Breast epithelium (tissue), 4 donors: Measurements from ENCODE around the gene PRKCE. TPM values are rescaled to one million over a fixed set of nuclear protein-coding genes. Genes with fewer than 3 reads are reported as not detected.

Experiments
- DNase-seq, 2 donors: peaks; one replicate each; pipeline ENCODE4 v3.0.0-alpha.2; 2019; ENCODE audit warnings: low spot score in 2 of 2
- H3K27ac ChIP-seq, 2 donors: fragments of 200-600 bp; sonication (generic) in 1 of 2; one replicate each; pipeline ENCODE4 v1.5.1; 2016 to 2019; ENCODE audit warnings: mild to moderate bottlenecking in 1 of 2
- H3K27me3 ChIP-seq, 2 donors: fragments of 200-600 bp; sonication (generic) in 1 of 2; one replicate each; pipeline versions ENCODE4 v1.5.1 to v1.6.0; 2017 to 2019; ENCODE audit warnings: control low read depth in 1 of 2, mild to moderate bottlenecking in 1 of 2
- H3K36me3 ChIP-seq: fragments of 200-600 bp; one replicate; pipeline ENCODE4 v1.5.1; 2019
- H3K4me1 ChIP-seq, 2 donors: fragments of 200-600 bp; sonication (generic); one replicate each; pipeline ENCODE4 v1.5.1; 2016 to 2019; ENCODE audit warnings: control low read depth in 1 of 2
- H3K4me3 ChIP-seq, 3 donors: fragments of 200-600 bp; sonication (generic); 1 replicate in 2 of 3; 2 replicates in 1 of 3; pipeline ENCODE4 v1.5.1; 2016 to 2019; ENCODE audit warnings: mild to moderate bottlenecking in 3 of 3, moderate library complexity in 2 of 3
- H3K9me3 ChIP-seq, 2 donors: fragments of 200-600 bp; sonication (generic) in 1 of 2; one replicate each; pipeline ENCODE4 v1.5.1; 2016 to 2019; ENCODE audit warnings: control low read depth in 1 of 2
- CTCF ChIP-seq, 3 donors: fragments of 450-650 bp; IDR thresholded peaks; one replicate each; pipeline ENCODE4 v1.5.1; 2016 to 2017; ENCODE audit warnings: antibody characterized with exemption in 3 of 3, mild to moderate bottlenecking in 3 of 3, moderate library complexity in 3 of 3
- POLR2A ChIP-seq: fragments of 450-650 bp; IDR thresholded peaks from one replicate; pipeline ENCODE4 v1.6.1; 2016; ENCODE audit warnings: antibody characterized with exemption, mild to moderate bottlenecking, moderate library complexity
- POLR2AphosphoS5 ChIP-seq, 3 donors: sonication (generic); formaldehyde crosslinking; IDR thresholded peaks; one replicate each; pipeline ENCODE4 v1.6.1; 2017; ENCODE audit warnings: antibody characterized with exemption in 3 of 3
- intact Hi-C: fragments of 100-400 bp; cut with DNase I; formaldehyde crosslinking; loops from one replicate; pipeline ENCODE4 v1.15.1; 2023; ENCODE audit warnings: low total_unique reads
- total RNA-seq, 3 donors: library from RNA; depleted of rRNA; stranded (reverse); fragments of >200 nt; gene quantifications; one replicate each; pipeline ENCODE4 v1.1.0, GENCODE V29; 2016

Gene PRKCE
- total RNA-seq, 3 donors from 2014 or later = 20.6 to 34.0 (median 23.6) TPM

DNA sequence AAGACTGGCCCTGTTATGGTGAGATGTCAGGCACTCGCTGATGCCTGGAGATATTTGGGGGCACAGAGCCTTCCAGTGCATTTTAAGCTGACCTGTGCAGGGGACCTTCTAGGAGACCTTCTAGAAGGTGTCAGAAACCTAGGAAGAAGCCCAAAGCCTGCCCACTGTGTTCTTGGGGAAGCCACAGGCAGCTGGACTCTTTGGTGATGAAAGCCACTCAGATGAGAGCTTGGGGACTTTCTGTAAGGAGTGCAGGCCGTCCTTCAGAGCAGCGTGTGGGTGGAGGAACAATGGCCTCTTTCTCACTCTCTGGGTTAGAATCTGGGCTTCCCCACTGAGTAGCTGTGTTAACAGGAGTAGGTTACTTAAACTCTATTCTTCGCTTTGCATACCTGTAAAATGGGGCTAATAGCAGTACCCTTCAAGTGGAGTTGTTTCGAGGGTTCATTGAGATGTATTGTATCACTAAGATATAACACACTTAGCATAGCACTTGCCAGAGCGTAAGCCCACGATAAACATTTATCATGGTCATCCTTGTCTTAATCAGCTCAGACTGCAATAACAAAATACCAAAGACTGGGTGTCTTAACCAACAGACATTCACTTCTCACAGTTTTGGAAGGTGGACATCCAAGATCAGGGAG lies 323.4 kb downstream of the PRKCE start:
- TF ChIP-seq POLR2A (no peak), CTCF (IDR thresholded peaks at IDR 0.05) (no peak), POLR2AphosphoS5 (IDR thresholded peaks at IDR 0.05) (no peak)
- Histone ChIP-seq H3K4me3 (no peak overlapping the region), H3K9me3 (no peaks in the 10 kb centered on the region), H3K4me1 (no peaks in the 10 kb centered on the region), H3K27me3 (no peaks in the 10 kb centered on the region), H3K36me3 (no peaks in the 10 kb centered on the region), H3K27ac (no peak overlapping the region)
- no peak for DNase-seq
- intact Hi-C loops = no loop called here

DNA sequence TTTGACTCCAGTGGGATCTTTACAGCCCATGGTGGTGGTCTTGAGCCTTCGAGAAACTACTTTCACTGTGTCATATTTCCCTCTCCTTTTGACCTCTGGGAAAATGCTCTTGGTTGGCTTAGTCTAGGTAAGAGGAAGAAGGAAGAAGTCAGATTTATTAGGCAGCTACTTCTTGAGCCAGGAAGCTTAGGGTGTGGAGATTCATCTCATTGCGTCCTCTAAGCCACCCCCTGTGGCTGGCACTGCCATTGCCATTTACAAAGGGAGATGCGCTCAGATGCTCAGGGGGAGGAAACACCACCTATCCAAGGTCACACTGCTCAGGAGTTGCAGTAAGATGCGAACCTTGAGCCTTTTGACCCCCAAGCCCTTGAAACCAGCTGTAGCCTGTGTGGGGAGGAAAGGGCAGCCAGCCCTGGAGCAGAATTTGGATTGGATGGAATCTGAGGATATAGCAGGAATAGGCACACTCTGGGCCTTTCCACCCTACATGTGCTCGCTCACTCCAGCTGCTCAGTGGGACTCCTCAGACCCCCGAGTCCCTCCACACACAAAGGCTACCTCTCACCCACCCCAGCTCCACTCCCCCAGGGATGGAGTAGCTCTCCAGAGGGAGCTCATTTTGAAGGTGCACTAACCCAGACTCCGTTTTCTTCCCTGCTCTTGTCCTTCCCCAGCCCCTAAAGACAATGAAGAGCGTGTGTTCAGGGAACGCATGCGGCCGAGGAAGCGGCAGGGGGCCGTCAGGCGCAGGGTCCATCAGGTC lies 324.5 kb downstream of the PRKCE start:
- Histone ChIP-seq H3K9me3 (no peaks in the 10 kb centered on the region), H3K36me3 (no peaks in the 10 kb centered on the region), H3K27ac (no peak overlapping the region), H3K4me3 (no peak overlapping the region), H3K4me1 (no peaks in the 10 kb centered on the region), H3K27me3 (no peaks in the 10 kb centered on the region)
- no peak for TF ChIP-seq POLR2AphosphoS5 (IDR thresholded peaks at IDR 0.05)
- no peak for TF ChIP-seq POLR2A
- TF ChIP-seq CTCF (IDR thresholded peaks at IDR 0.05) = no peak
- intact Hi-C loops = no loop called here
- DNase-seq = no peak

GRCh38 chr2:45978302-45978859 lies 326.9 kb downstream of the PRKCE start:
- Histone ChIP-seq H3K27me3 (no peaks in the 10 kb centered on the region), H3K4me3 (no peak overlapping the region), H3K36me3 (no peaks in the 10 kb centered on the region), H3K4me1 (no peaks in the 10 kb centered on the region), H3K9me3 (no peaks in the 10 kb centered on the region), H3K27ac (no peak overlapping the region)
- no peak for DNase-seq
- intact Hi-C loops = no loop called here
- TF ChIP-seq POLR2AphosphoS5 (IDR thresholded peaks at IDR 0.05) (no peak), POLR2A (no peak), CTCF (IDR thresholded peaks at IDR 0.05) (no peak)

DNA sequence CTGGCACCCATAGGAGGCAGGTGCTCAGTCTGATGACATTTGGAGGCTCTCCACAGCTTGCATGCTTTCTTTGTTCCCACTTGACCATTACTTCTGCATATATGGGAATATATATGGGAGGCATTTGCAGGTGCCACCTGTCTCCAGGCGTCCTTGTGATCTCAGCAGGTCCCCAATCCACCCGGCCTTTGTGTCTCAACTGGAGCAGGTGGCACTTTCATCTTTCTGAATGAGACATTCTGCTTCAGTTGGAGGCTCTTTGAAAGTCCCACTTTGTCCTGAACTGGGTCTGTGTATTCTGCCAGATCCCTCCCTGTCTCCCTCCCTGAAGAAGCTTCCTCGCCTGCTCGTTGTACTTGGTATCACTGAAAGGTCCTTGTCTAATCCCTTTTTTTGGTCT lies 327.6 kb downstream of the PRKCE start:
- no peaks in the 10 kb centered on the region for H3K9me3 ChIP-seq
- no peaks in the 10 kb centered on the region for H3K27me3 ChIP-seq
- H3K4me1 ChIP-seq = no peaks in the 10 kb centered on the region
- TF ChIP-seq POLR2A (no peak), CTCF (IDR thresholded peaks at IDR 0.05) (no peak), POLR2AphosphoS5 (IDR thresholded peaks at IDR 0.05) (no peak)
- no peak overlapping the region for H3K4me3 ChIP-seq
- H3K27ac ChIP-seq = no peak overlapping the region
- H3K36me3 ChIP-seq = no peaks in the 10 kb centered on the region
- intact Hi-C loops = no loop called here
- no peak for DNase-seq

DNA sequence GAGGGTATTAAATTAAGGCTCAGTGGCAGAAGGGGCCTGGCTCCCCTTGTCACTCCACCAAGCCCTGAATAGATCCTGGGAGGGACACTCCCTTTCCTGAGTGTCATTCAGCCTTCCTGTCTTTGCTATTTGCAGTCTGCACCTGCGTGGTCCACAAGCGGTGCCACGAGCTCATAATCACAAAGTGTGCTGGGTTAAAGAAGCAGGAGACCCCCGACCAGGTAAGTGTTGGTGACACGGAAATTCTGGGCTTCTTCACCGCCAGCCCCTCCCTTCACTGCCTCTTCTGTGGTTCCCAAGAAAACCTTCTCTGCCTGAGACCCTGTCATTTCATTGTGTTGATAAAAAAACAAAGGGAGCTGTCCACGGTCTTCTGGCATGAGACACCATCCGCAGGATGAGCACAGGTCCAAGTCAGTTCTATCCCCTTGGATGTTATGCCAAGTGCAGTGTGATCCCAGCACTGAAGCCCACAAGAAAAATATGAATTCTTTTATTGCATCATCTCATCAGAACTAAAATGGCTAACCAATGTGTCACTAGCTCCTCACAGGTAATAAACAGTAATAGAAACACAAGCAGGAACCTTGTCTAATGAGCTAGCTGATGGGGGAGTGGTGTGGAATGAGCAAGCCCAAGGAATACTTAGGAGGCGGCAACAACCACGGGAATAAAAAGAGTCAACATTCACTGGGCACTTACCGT lies 328.8 kb downstream of the PRKCE start:
- no peak for DNase-seq
- Histone ChIP-seq H3K36me3 (no peaks in the 10 kb centered on the region), H3K27ac (no peak overlapping the region), H3K4me1 (no peaks in the 10 kb centered on the region), H3K9me3 (no peaks in the 10 kb centered on the region), H3K4me3 (no peak overlapping the region), H3K27me3 (no peaks in the 10 kb centered on the region)
- TF ChIP-seq POLR2A = no peak
- TF ChIP-seq CTCF (IDR thresholded peaks at IDR 0.05) = no peak
- TF ChIP-seq POLR2AphosphoS5 (IDR thresholded peaks at IDR 0.05) = no peak
- intact Hi-C loops = no loop called here
